ENCODE measurements around the gene YPEL2.
"Not testable (repeated sequence)": the region's sequence is repeated elsewhere in the genome, so short reads cannot be mapped to it uniquely, and the experiment has no call there.

The YPEL2 gene

GRCh38 chr17:59406808-59407381, 75.4 kb downstream of the YPEL2 start:
- DNase-seq (ENCODE audit: low spot score): no peak

GRCh38 chr17:59409336-59410048, 78.0 kb downstream of the YPEL2 start:
- no peak for DNase-seq (ENCODE audit: low spot score)

GRCh38 chr17:59410049-59410437, 78.6 kb downstream of the YPEL2 start:
- DNase-seq (ENCODE audit: low spot score): no peak

- not testable (repeated sequence) for DNase-seq (ENCODE audit: low spot score)
Observed at GRCh38 chr17:59412431-59412830, 81.0 kb downstream of the YPEL2 start.

GRCh38 chr17:59413014-59413766, 81.7 kb downstream of the YPEL2 start:
- DNase-seq (ENCODE audit: low spot score): no peak

DNA sequence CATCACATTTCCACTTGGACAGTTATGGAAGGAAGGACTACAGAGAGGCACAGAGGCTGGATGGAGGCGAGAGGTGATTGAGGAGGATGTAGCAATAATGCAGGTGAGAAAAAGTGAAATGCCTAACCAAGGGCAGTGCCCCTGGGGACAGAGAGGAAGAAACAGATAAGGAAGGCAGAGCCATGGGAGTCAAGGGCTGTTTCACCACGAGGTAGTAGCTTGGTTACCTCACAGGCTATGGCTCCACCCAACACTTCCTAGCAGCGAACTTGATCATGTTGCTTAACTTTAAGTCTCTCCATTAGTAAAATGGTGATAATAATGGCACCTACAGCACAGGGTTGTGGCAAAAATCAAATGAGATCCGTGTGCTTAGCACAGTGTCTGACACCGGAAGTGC, 83.9 kb downstream of the YPEL2 start:
- DNase-seq (ENCODE audit: low spot score): no peak

DNA sequence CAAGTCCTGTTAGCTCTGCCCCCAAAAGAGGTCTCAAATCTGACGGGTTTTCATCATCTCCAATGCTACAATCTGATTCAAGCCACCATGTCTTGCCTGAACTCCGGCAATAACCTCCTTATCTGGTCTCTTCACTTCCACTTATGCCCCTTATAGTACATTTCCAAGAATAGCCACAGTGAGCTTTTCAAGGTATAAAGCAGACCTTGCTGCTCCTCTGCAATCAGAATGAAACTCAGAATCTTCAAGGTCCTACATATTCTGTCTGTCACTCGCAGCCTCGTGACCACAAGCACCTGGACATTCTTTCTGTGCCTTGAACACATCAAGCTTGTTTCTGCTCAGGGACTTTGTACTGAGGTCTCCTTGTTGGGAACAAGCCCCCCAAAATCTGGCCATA, 84.7 kb downstream of the YPEL2 start:
- DNase-seq (ENCODE audit: low spot score): no peak

GRCh38 chr17:59417452-59417851, 86.0 kb downstream of the YPEL2 start:
- DNase-seq (ENCODE audit: low spot score): no peak

- DNase-seq (ENCODE audit: low spot score): no peak
Observed at GRCh38 chr17:59418732-59419166, 87.3 kb downstream of the YPEL2 start.

- DNase-seq (ENCODE audit: low spot score): no peak
Observed at GRCh38 chr17:59420901-59421300, 89.4 kb downstream of the YPEL2 start.

GRCh38 chr17:59421722-59422121, 90.3 kb downstream of the YPEL2 start:
- no peak for DNase-seq (ENCODE audit: low spot score)

DNA sequence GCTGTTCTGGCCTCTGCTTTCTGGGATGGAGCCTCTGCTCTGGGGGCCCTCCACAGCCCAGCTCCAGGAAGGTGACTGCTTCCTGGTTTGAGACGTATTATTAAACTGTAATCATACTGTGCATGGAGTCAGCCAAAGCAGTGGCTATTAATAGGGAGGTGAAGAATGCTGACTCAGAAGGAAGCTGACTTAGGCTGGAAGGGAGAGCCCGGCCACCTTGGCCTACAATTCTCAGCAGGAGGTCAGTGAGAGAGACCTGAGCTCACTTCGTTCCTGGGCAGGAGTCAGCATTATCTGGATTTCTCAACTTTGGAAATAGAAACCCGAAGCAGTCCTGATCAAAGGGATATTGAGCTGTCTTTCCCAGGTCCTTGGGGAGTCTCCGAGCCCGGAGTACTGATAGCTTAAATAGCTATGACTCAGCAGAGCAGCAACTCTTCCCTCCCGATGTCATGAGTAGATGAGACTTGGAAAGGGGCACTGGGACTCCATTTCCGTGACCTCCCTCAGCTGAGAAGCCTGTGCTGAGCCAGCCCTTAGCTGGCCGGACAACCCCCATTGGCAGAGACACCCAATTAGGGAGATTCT, 91.8 kb downstream of the YPEL2 start:
- no peak for DNase-seq (ENCODE audit: low spot score)

DNA sequence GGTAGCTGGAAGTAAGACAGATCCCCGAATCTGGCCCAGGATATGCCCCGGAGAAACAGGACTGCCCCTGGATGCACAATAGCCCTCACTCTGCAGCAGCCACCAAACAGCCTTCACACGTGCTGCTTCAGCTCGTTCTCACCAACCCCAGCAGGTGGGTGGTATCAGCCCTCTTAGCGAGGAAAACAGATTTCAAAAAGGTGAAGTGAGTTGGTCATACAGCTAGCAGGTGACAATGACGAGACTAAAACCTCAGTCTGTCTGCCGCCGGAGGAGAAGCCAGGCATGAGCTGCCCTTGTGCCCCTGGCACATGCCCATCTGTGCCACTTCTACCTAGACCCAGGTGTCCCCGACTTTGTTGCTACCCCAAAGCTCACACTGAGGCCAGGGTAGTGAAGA, 92.4 kb downstream of the YPEL2 start:
- DNase-seq (ENCODE audit: low spot score): no peak

GRCh38 chr17:59424331-59424730, 92.9 kb downstream of the YPEL2 start:
- DNase-seq (ENCODE audit: low spot score): no peak

GRCh38 chr17:59425085-59425931, 93.9 kb downstream of the YPEL2 start:
- no peak for DNase-seq (ENCODE audit: low spot score)

GRCh38 chr17:59426031-59426430, 94.6 kb downstream of the YPEL2 start:
- DNase-seq (ENCODE audit: low spot score): no peak

DNA sequence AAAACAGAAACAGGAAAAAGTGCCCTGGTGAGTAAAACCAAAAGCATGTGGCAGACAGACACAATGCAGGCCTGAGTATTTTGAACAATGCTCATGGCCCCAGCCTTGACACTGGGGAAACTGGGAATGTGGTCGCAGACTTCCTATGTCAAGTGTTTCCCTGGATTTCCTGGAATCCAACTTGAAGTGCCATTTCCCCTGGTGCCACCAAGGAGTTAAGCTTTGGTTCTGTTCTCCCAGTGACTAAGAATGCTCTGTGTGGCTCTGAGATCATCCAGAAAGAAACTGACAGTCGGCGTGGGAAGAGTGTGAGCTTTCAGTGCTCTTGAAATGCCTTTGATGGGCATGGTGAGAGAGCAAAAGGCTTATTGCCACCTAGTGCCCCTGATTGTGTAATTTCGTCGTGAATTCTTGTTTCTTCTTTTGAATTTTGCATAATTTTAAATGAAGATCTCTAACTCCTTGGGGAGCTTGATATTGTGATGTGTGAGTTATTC, 96.0 kb downstream of the YPEL2 start:
- no peak for DNase-seq (ENCODE audit: low spot score)

GRCh38 chr17:59427996-59428395, 96.5 kb downstream of the YPEL2 start:
- no peak for DNase-seq (ENCODE audit: low spot score)

- DNase-seq (ENCODE audit: low spot score): no peak
Observed at GRCh38 chr17:59428916-59429485, 97.5 kb downstream of the YPEL2 start.

GRCh38 chr17:59431601-59432000, 100.1 kb downstream of the YPEL2 start:
- DNase-seq (ENCODE audit: low spot score): no peak

DNA sequence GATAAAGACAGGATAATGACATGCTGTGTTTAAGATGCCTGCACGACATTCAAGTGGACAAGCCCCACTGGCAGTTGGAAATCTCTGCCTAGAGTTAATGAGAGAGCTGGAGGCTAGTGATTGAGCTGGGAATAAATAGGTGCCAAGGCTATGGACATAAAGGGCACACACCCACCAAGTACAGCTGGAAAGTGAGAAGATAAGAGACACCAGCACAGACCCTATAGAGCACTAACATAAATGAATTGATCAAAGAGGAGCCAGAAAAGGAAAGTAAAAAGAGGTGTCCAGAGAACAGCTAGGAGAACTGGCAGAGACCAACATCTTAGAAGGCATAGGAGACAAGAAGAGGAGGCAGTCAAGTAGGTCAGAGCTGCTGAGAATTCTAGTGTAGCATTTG, 101.2 kb downstream of the YPEL2 start:
- DNase-seq (ENCODE audit: low spot score): no peak

All from hematopoietic multipotent progenitor cell treated with erythropoietin and hydrocortisone succinate and interleukin-3 and kit ligand, for 15 days (in vitro differentiated cells).